OCI-LY1 (cell line): ENCODE measurements around the gene DPAGT1.
A peak's percentile ranks its signal among the peaks of the same experiment; 100 is the strongest.

ENCODE experiments used
- H2AFZ ChIP-seq: fragments of 200-600 bp; sonication (generic), shearing (Covaris generic); 2 replicates; pipeline ENCODE4 v1.6.0; 2014; ENCODE audit warnings: antibody characterized with exemption, mild to moderate bottlenecking, low read length
- H3F3A ChIP-seq: fragments of 200-600 bp; sonication (generic), shearing (Covaris generic); 2 replicates; pipeline ENCODE4 v1.6.0; 2014; ENCODE audit warnings: mild to moderate bottlenecking, antibody characterized with exemption, low read length, moderate library complexity; ENCODE audit not compliant: insufficient read depth
- H3K27ac ChIP-seq: fragments of 200-600 bp; sonication (generic); 2 replicates; pipeline ENCODE4 v1.5.1; 2014; ENCODE audit warnings: low read length, mixed run types, mild to moderate bottlenecking, low read depth; ENCODE audit not compliant: poor library complexity, severe bottlenecking
- H3K27me3 ChIP-seq: fragments of 200-600 bp; sonication (generic); 2 replicates; pipeline ENCODE4 v1.6.0; 2014; ENCODE audit warnings: antibody characterized with exemption, mild to moderate bottlenecking, low read length, moderate library complexity; ENCODE audit not compliant: insufficient read depth
- H3K36me3 ChIP-seq: fragments of 200-600 bp; sonication (generic); 2 replicates; pipeline ENCODE4 v1.6.1; 2014; ENCODE audit warnings: mild to moderate bottlenecking, antibody characterized with exemption, low read length, moderate library complexity, mixed read lengths; ENCODE audit not compliant: insufficient read depth
- H3K4me1 ChIP-seq: fragments of 200-600 bp; sonication (generic); 2 replicates; pipeline ENCODE4 v1.5.1; 2014; ENCODE audit warnings: mild to moderate bottlenecking, low read length, moderate library complexity; ENCODE audit not compliant: insufficient read depth, severe bottlenecking
- H3K4me2 ChIP-seq: fragments of 200-600 bp; sonication (generic), shearing (Covaris generic); 2 replicates; pipeline ENCODE4 v1.6.1; 2014; ENCODE audit warnings: low read length
- H3K4me3 ChIP-seq: fragments of 200-600 bp; sonication (generic); 2 replicates; pipeline ENCODE4 v1.5.1; 2014; ENCODE audit warnings: low read length, low read depth, mild to moderate bottlenecking, mixed read lengths; ENCODE audit not compliant: poor library complexity, severe bottlenecking
- H3K79me2 ChIP-seq: fragments of 200-600 bp; shearing (Covaris generic); 2 replicates; pipeline ENCODE4 v1.6.1; 2016; ENCODE audit warnings: mixed run types, low read length, mixed read lengths; ENCODE audit not compliant: insufficient read depth
- H3K9ac ChIP-seq: fragments of 200-600 bp; sonication (generic), shearing (Covaris generic); 2 replicates; pipeline ENCODE4 v1.6.1; 2014; ENCODE audit warnings: mild to moderate bottlenecking, low read length, mixed read lengths
- H3K9me2 ChIP-seq: fragments of 200-600 bp; sonication (generic), shearing (Covaris generic); 2 replicates; pipeline ENCODE4 v1.6.1; 2014; ENCODE audit warnings: low read depth, mild to moderate bottlenecking, low read length, mixed read lengths
- H3K9me3 ChIP-seq: fragments of 200-600 bp; shearing (Covaris generic); 2 replicates; pipeline ENCODE4 v1.6.1; 2014; ENCODE audit warnings: low read length, mixed read lengths
- H4K20me1 ChIP-seq: fragments of 200-600 bp; sonication (generic), shearing (Covaris generic); 2 replicates; pipeline ENCODE4 v1.6.0; 2016; ENCODE audit warnings: mild to moderate bottlenecking, low read length; ENCODE audit not compliant: insufficient read depth
- EZH2 ChIP-seq: fragments of 200-600 bp; sonication (generic), shearing (Covaris generic); IDR thresholded peaks from 2 replicates; pipeline ENCODE4 v1.8.0; 2017; ENCODE audit warnings: borderline replicate concordance, mixed run types, mild to moderate bottlenecking, antibody characterized with exemption, low read length, moderate library complexity, mixed read lengths
- TF ChIP-seq, protein P1 (sequence below): fragments of 200-600 bp; sonication (generic), shearing (Covaris generic); IDR thresholded peaks from 2 replicates; pipeline ENCODE4 v1.5.1; 2017; ENCODE audit warnings: mild to moderate bottlenecking, antibody characterized with exemption, low read length, moderate library complexity, mixed read lengths

Gene DPAGT1

DNA sequence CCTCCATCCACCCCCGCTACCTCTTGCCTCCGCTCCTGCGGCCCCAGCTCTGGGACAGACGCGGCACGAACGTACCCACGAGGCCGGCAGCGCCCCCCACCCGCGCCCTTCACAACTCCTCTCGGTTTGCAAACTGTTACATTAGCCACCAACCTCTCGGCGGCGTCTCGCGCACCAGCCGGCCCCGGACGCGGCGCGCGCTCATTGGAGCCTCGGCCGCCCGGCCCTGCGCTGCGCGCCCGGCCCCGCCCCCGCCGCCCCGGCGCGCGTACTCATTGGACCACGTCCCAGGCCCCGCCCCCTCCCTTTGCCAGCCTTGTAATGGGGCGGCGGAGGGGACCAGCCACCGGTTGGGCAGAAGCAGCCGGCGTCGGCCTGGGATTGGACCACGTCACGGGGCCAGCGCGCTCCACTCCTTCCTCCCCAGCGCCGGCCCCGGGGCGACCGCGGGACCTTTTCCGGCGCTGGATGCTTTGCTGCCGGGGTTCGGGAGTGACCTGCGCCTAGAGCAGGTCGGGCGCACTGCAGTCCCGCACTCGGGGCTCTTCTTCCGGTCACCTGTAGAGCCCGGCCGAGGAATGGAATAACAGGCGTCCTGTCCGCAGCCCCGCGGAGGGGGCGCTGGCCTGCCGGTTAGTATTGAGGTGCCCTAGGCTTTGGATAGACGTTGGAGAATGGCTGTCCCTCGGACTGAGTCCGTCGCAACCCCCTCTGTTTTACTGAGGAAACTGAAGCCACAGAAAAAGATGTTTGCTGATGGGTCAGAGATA, 44.5 kb downstream of the DPAGT1 start, which contains the start of gene HYOU1:
HYOU1 (minus strand) TSS at position 206 of the 770 bp plus-strand sequence. CDS start 1,045 bp downstream, outside the sequence.
- H3K27ac ChIP-seq = peak within 1 kb of the TSS; percentile 44
- no peaks in the 10 kb centered on the region for H3K9me2 ChIP-seq
- H3K4me1 ChIP-seq = peaks cover 17% of the 10 kb centered on the region
- peak within 1 kb of the TSS; percentile 95 for H3K9ac ChIP-seq
- TF ChIP-seq EZH2 = no peak
- TF ChIP-seq, protein P1, sequence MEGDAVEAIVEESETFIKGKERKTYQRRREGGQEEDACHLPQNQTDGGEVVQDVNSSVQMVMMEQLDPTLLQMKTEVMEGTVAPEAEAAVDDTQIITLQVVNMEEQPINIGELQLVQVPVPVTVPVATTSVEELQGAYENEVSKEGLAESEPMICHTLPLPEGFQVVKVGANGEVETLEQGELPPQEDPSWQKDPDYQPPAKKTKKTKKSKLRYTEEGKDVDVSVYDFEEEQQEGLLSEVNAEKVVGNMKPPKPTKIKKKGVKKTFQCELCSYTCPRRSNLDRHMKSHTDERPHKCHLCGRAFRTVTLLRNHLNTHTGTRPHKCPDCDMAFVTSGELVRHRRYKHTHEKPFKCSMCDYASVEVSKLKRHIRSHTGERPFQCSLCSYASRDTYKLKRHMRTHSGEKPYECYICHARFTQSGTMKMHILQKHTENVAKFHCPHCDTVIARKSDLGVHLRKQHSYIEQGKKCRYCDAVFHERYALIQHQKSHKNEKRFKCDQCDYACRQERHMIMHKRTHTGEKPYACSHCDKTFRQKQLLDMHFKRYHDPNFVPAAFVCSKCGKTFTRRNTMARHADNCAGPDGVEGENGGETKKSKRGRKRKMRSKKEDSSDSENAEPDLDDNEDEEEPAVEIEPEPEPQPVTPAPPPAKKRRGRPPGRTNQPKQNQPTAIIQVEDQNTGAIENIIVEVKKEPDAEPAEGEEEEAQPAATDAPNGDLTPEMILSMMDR = peak; percentile 11; the same call in 1 of the 2 replicates
- H3K9me3 ChIP-seq = no peaks in the 10 kb centered on the region
- peak within 1 kb of the TSS; percentile 91 for H3K4me3 ChIP-seq
- H3K79me2 ChIP-seq = peaks cover 7% of the 10 kb centered on the region; the same call in 1 of the 2 replicates
- no peaks in the 10 kb centered on the region for H3F3A ChIP-seq
- H3K36me3 ChIP-seq = peaks cover 36% of the 10 kb centered on the region
- H2AFZ ChIP-seq = no peak within 1 kb of the TSS
- no peaks in the 10 kb centered on the region for H3K27me3 ChIP-seq
- H3K4me2 ChIP-seq = peak within 1 kb of the TSS; percentile 98
- H4K20me1 ChIP-seq = no peaks in the 10 kb centered on the region

DNA sequence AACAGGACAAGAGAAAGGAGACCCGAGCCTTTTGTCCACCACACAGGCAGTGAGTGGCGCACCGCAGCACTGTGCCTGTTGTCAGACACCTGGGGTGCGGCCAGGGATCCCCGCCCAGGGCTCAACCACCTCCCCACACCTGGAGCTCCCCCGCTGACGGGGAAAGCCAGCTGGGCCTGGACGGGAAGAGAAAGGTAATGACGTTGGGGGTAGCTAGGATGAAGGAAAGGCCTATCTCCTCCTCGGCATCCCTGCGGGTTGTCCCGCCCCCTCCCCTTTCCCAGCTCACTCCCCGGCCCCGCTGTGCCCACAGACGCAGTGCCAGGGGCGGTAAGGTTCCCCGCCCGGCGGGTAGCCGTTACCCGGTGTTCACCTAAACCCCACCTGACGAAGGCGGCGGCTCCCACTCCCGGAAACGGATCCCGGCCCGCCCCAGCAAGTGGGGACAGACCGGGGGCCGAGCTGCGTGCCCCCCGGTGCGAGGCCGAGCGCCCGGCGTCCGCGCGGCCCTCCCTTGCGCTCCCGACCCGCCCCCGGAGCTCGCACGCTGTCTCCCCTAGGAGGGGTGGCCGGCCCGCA, 45.1 kb downstream of the DPAGT1 start:
- TF ChIP-seq, protein P1 = no peak
- TF ChIP-seq EZH2 = no peak
- no peaks in the 10 kb centered on the region for H3K9me2 ChIP-seq
- H2AFZ ChIP-seq = no peak overlapping the region
- no peaks in the 10 kb centered on the region for H3K9me3 ChIP-seq
- peaks cover 17% of the 10 kb centered on the region for H3K4me1 ChIP-seq
- H3K36me3 ChIP-seq = peaks cover 42% of the 10 kb centered on the region
- H3K27ac ChIP-seq = peak overlapping the region; percentile 44
- peak overlapping the region; percentile 91 for H3K4me3 ChIP-seq
- H3F3A ChIP-seq = no peaks in the 10 kb centered on the region
- no peaks in the 10 kb centered on the region for H4K20me1 ChIP-seq
- peak overlapping the region; percentile 95 for H3K9ac ChIP-seq
- H3K27me3 ChIP-seq = no peaks in the 10 kb centered on the region
- peaks cover 7% of the 10 kb centered on the region; the same call in 1 of the 2 replicates for H3K79me2 ChIP-seq
- H3K4me2 ChIP-seq = peak overlapping the region; percentile 98

DNA sequence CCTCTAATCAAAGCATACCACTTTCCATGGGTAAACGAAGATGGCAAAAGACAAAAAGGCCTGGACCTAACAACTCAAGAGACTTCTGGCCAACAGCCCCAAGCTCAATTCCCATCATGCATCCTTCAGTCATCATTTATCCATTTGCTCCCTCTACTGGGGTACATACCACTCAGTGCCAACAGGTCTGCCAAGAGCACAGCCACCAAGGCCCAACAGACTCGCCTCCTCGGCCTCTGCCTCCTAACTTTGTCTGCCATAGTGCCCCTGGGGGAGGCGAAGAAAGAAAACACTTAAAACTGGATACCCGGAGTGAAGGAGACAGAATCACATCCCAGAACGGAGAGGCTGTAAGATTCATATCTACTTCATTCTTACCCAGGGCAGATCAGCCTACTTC, 45.8 kb downstream of the DPAGT1 start:
- no peak for TF ChIP-seq EZH2
- TF ChIP-seq, protein P1 = peak; percentile 18; the same call in 1 of the 2 replicates
- no peaks in the 10 kb centered on the region for H3K27me3 ChIP-seq
- peaks cover 17% of the 10 kb centered on the region for H3K4me1 ChIP-seq
- peaks cover 7% of the 10 kb centered on the region; the same call in 1 of the 2 replicates for H3K79me2 ChIP-seq
- no peaks in the 10 kb centered on the region for H4K20me1 ChIP-seq
- H3K27ac ChIP-seq = peak overlapping the region; percentile 44
- no peaks in the 10 kb centered on the region for H3F3A ChIP-seq
- peak overlapping the region; percentile 91 for H3K4me3 ChIP-seq
- no peaks in the 10 kb centered on the region for H3K9me2 ChIP-seq
- H3K4me2 ChIP-seq = peak overlapping the region; percentile 98
- no peaks in the 10 kb centered on the region for H3K9me3 ChIP-seq
- peak overlapping the region; percentile 95 for H3K9ac ChIP-seq
- no peak overlapping the region for H2AFZ ChIP-seq
- peaks cover 49% of the 10 kb centered on the region for H3K36me3 ChIP-seq
